Thoracic aorta (tissue), 2 donors: ENCODE data around the gene CDK8. TPM values are rescaled to one million over a fixed set of nuclear protein-coding genes. Genes with fewer than 3 reads are reported as not detected.

ENCODE experiments used
- ATAC-seq: fragments of 150-250 bp; one replicate; pipeline ENCODE4 v1.8.0; 2017; ENCODE audit warnings: low read depth; ENCODE audit not compliant: insufficient number of reproducible peaks, low FRiP score
- DNase-seq: peaks from one replicate; pipeline ENCODE4 v3.0.0-alpha.2; 2020; ENCODE audit warnings: low spot score
- H3K27ac ChIP-seq, 2 donors: fragments of 200-600 bp; sonication (generic); 1 replicate in 1 of 2; 2 replicates in 1 of 2; pipeline ENCODE4 v1.5.1; 2016; ENCODE audit warnings: mild to moderate bottlenecking in 2 of 2, moderate library complexity in 2 of 2
- H3K27me3 ChIP-seq: fragments of 200-600 bp; sonication (generic); replicated peaks from 2 replicates; pipeline ENCODE4 v1.6.0; 2016; ENCODE audit warnings: mild to moderate bottlenecking; ENCODE audit not compliant: insufficient read depth
- H3K36me3 ChIP-seq: fragments of 200-600 bp; sonication (generic); one replicate; pipeline ENCODE4 v1.5.1; 2016
- H3K4me1 ChIP-seq, 2 donors: fragments of 200-600 bp; sonication (generic); 1 replicate in 1 of 2; 2 replicates in 1 of 2; pipeline versions ENCODE4 v1.5.1 to v1.6.0; 2016; ENCODE audit warnings: low read depth in 2 of 2, mild to moderate bottlenecking in 1 of 2; ENCODE audit not compliant: control insufficient read depth in 1 of 2
- H3K4me3 ChIP-seq: fragments of 200-600 bp; sonication (generic); 2 replicates; pipeline ENCODE4 v1.5.1; 2016; ENCODE audit warnings: mild to moderate bottlenecking
- H3K9me3 ChIP-seq: fragments of 200-600 bp; sonication (generic); 2 replicates; pipeline ENCODE4 v1.5.1; 2016
- total RNA-seq, 2 donors: library from RNA; depleted of rRNA; stranded (reverse); fragments of >200 nt; gene quantifications; one replicate each; pipeline versions ENCODE4 v1.1.0 to v1.2.3, GENCODE V29; 2016
- TF ChIP-seq, protein P1 (sequence below): fragments of 200-600 bp; sonication (generic); IDR thresholded peaks from one replicate; pipeline ENCODE4 v1.5.1; 2019; ENCODE audit warnings: antibody characterized with exemption

The CDK8 gene
- total RNA-seq, 2 donors from 2014 or later, result 5.8 to 11.2 TPM

DNA sequence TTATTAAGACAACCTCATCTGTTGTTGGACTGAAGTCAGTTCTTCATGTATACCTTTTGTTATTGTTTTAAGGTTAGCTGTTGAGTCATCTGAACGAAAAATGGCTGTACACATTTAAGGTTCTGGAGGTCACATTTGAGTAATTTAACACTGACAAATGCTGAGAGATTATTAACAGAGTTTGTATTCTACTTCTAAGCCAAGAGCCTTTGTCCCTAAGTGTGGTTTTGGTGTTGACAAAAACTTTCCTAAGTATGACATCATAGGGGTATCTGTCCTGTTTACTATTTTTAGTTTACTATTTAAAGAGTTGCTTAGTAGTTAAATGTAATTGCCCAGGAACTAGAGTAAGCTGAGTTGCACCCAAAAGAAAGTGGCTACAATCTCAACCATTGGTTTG is 71.9 kb downstream of the CDK8 start:
- H3K4me1 ChIP-seq, result peaks cover 13 to 29% of the 10 kb centered on the region in 2 donors
- no peak overlapping the region for H3K4me3 ChIP-seq
- H3K9me3 ChIP-seq, result no peaks in the 10 kb centered on the region
- no peak overlapping the region for H3K27ac ChIP-seq
- ATAC-seq (no peak), DNase-seq (no peak)
- no peaks in the 10 kb centered on the region for H3K36me3 ChIP-seq
- H3K27me3 ChIP-seq, result no peaks in the 10 kb centered on the region
- TF ChIP-seq, protein P1, sequence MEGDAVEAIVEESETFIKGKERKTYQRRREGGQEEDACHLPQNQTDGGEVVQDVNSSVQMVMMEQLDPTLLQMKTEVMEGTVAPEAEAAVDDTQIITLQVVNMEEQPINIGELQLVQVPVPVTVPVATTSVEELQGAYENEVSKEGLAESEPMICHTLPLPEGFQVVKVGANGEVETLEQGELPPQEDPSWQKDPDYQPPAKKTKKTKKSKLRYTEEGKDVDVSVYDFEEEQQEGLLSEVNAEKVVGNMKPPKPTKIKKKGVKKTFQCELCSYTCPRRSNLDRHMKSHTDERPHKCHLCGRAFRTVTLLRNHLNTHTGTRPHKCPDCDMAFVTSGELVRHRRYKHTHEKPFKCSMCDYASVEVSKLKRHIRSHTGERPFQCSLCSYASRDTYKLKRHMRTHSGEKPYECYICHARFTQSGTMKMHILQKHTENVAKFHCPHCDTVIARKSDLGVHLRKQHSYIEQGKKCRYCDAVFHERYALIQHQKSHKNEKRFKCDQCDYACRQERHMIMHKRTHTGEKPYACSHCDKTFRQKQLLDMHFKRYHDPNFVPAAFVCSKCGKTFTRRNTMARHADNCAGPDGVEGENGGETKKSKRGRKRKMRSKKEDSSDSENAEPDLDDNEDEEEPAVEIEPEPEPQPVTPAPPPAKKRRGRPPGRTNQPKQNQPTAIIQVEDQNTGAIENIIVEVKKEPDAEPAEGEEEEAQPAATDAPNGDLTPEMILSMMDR, result no peak

DNA sequence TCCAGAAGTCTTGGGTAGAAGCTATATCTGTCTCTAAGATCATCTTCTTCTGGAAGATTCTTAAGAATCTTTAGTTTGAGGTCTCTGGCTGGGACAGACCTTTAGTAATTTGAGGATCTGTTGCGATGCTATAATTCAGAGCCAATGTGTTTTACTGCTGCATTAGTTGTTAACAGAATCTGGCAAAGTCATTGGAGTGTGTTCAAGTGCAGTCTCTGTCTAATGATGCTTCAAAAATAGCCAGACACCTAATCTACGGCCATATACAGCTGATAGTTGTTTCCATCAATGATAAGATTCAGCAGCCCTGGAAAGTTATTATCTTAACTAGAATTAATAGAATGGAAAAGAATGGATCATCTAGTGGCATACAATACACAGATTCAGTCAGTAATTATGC is 72.6 kb downstream of the CDK8 start:
- Histone ChIP-seq H3K27ac (no peak overlapping the region), H3K9me3 (no peaks in the 10 kb centered on the region), H3K4me1 (peaks cover 9 to 26% of the 10 kb centered on the region in 2 donors), H3K27me3 (no peaks in the 10 kb centered on the region), H3K4me3 (no peak overlapping the region), H3K36me3 (no peaks in the 10 kb centered on the region)
- TF ChIP-seq, protein P1, result no peak
- ATAC-seq (no peak), DNase-seq (no peak)

DNA sequence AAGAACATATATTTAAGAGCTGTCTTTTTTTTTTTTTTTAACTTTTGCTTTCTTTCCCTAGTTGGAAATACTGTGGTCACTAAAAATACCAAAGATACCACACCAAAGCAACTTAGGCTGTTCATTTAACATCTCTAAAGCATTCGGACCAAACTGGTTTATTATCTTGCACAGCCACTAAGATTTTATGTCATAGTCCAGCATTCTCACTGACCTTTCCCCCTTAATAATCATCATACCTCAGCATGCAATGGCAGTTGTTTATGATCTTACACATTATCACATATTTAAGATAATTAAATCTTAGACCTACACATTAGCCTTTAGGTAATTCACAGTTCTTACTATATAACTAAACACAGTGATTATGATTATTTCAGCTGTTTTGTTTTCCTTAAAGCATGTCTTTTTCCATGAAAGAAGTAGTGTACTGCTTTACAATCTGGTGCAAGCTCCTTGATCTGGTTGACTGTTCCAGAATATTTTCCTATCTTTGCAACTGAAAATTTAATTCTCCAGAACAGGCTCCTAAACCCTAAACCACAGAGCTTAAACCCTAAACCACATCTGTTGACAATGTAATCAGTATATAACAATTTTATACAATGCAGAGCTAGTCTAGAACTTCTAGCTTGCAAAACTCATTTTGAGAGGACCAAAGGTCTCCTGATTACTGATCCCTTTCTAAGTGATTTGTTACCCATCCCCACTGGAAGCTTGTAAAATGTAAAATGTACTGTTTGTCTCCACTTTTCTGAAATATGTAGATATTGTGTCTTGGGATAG is 74.2 kb downstream of the CDK8 start:
- Histone ChIP-seq H3K4me3 (no peak overlapping the region), H3K27ac (no peak overlapping the region), H3K36me3 (no peaks in the 10 kb centered on the region), H3K4me1 (peaks cover 9 to 26% of the 10 kb centered on the region in 2 donors), H3K9me3 (no peaks in the 10 kb centered on the region), H3K27me3 (no peaks in the 10 kb centered on the region)
- DNase-seq (no peak), ATAC-seq (no peak)
- TF ChIP-seq, protein P1, result no peak

DNA sequence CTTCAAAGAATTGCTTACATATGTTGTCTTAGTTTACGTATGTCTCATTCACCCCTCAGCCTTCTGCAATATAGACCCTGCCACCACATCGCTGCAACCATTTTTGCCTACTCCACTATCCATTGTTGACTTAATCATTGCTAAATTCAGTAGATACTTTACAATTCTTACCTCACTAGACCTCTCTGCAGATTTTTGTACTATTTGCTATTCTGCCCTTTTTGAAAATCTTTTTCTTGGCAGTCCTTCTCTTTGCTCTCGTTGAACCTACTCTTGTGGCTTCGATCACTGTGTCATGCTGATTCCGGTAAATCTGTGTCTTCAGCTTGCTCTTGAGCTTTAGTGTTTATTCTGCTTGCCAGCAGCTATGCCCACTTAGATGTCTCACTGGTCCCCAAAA is 81.2 kb downstream of the CDK8 start:
- DNase-seq (no peak), ATAC-seq (no peak)
- TF ChIP-seq, protein P1, result no peak
- Histone ChIP-seq H3K4me3 (no peak overlapping the region), H3K9me3 (no peaks in the 10 kb centered on the region), H3K36me3 (no peaks in the 10 kb centered on the region), H3K27ac (no peak overlapping the region), H3K4me1 (peaks cover 0 to 4% of the 10 kb centered on the region in 2 donors), H3K27me3 (no peaks in the 10 kb centered on the region)

DNA sequence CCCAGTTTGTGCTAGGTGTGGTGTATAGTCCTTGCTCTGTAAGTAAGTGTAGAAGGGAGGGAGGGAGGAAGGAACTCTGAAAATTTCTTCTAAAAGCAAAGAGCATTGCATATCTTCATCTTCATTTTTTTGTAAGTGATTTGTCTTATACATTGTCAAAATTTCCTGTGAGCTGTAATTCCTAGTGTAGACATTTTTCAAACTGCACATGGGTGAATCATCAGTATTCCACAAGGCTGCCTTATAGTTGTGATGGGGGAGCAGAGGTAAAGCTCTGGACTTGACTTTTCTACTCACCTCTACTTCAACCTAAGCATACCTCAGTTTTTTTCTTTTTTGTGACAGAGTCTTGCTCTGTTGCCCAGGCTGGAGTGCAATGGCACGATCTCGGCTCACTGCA is 86.9 kb downstream of the CDK8 start:
- H3K4me3 ChIP-seq, result no peak overlapping the region
- no peaks in the 10 kb centered on the region for H3K9me3 ChIP-seq
- DNase-seq (no peak), ATAC-seq (no peak)
- no peak overlapping the region for H3K27ac ChIP-seq
- peaks cover 0 to 4% of the 10 kb centered on the region in 2 donors for H3K4me1 ChIP-seq
- H3K27me3 ChIP-seq, result no peaks in the 10 kb centered on the region
- no peaks in the 10 kb centered on the region for H3K36me3 ChIP-seq
- TF ChIP-seq, protein P1, result no peak
